ENCODE results near the gene NSMCE1. TPM values are rescaled to one million over a fixed set of nuclear protein-coding genes. Genes with fewer than 3 reads are reported as not detected.
"Not testable (repeated sequence)": the region's sequence is repeated elsewhere in the genome, so short reads cannot be mapped to it uniquely, and the experiment has no call there.

Gene NSMCE1
- total RNA-seq, 1 donor from 2014 or later = 72.0 TPM

DNA sequence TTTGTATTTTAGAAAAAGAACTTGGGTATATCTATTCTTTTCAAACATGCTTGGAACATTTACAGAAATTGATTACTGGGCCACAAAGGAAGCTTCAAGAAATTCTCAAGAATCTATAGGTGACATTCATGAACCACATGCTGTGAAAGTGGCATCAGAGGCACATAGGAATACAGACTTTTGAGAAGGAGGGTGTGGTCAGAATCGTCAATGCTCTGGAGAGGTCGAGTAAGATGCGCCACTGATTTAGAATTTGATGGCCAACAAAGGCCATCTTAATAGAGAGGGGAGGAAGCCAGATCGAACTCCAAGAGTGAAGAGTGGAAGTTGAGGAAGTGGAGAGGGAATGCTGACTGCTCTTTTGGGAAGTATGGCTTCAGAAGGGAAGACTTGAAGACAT, 3.5 kb upstream of the NSMCE1 start:
- DNase-seq (ENCODE audit: low spot score) = no peak

DNA sequence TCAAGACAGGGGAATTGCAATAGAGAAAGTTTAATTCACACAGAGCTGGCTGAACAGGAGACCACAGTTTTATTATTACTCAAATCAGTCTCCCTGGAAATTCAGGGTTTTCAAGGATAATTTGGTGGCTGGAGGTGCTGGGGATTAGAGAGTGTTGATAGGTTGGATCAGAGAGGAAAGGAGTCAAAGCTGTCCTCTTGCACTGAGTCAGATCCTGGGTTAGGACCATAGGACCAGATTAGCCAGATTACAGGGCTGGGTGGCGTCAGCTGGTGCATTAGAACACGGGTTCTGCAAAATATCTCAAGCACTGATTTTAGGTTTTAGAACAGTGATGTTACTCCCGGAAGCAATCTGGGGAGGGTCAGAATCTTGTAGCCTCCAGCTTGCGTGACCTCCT, 1.8 kb upstream of the NSMCE1 start:
- DNase-seq (ENCODE audit: low spot score) = no peak

DNA sequence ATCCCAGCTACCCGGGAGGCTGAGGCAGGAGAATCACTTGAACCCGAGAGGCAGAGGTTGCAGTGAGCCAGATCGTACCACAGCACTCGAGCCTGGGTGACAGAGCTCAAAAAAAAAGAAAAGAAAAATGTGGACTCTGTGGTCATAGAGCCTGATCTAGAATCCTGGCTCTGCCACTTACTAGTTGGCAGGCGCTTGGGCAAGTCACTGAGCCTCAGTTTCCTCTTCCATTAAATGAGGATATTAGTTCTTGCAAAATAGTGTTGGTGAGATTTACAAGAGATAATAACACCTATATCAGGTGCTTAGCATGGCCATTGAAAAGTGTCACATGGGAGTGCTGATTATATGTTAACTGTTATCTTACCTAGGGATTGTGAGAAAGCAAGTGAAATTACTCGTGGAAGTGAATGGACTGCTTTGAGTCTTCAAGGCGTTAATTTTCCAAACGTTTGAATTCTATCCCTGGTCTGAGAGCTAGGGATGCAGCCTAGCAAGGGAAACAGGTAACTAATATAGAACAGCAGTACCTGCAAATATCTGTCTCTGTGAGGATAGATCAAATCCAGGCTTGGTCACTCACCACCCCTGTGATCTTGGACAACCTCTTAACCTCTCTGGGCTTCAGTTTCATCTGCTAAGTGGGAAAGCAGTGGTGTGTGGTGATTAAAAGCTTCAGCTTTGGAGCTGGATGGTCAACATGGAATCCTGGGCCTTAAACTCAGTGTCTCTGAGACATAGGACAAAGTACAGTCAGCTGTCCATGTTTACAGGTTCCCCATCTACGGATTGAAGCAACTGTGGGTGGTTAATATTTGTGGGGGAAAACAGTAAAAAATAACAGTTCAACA, 953 bp upstream of the NSMCE1 start:
- DNase-seq (ENCODE audit: low spot score) = no peak

DNA sequence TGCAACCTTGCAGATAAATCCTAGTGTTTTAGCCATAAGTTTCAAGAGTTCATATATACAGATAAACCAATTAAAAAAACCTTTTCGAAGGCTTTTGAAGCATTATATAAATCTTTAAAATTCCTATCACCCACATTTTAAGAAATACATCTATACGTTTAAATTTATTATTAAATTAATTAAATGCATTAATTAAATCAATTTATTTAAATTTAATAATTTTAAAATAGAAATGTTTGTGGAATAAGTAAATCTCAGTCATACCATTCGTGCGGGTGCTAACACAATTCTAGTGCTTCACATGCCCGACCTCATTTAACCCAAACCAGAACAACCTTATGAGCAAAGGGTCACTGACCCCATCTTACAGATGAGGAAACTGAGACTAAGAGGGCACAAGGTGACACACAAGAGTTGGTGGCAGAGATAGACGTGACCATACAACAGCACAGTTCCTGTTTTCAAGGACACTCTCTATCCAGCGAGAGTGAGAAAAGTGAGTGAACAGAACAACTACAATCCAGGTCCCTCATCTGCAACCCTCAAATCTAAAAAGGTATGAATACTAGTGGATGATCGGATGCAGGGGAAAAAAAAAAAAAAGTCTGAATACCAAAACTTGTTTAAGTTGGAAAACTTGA, 1.4 kb downstream of the NSMCE1 start:
- DNase-seq (ENCODE audit: low spot score) = no peak

DNA sequence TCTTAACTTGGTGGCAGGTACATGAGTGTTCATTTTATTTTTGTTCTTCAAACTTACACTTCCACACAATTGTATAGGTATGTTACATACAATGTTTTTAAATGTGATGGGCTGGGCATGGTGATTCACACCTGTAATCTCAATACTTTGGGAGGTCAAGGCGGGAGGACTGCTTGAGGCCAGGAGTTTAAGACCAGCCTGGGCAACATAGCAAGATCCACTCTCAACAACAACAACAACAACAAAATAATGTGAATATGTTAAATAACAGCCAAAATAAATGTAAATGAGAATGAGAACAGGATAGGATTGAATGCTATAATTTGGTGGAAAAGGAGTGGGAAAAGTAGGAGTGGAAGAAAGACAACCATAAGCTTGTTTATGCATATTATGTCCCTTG, 2.6 kb downstream of the NSMCE1 start:
- DNase-seq (ENCODE audit: low spot score) = no peak

DNA sequence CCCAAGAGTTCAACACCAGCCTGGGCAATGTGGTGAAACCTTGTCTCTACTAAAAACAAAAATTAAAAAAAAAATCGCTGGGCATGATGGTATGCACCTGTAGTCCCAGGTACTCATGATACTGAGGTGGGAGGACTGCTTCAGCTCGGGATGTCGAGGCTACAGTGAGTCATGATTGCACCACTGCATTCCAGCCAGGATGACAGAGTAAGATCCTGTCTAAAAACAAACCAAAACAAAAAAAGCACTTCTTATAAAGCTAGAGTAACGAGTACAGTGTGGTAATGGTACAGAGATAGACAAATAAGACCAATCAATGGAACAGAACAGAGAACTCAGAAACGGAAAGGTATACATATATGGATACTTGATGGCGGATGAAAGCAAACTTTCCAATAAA, 4.4 kb downstream of the NSMCE1 start:
- no peak for DNase-seq (ENCODE audit: low spot score)

DNA sequence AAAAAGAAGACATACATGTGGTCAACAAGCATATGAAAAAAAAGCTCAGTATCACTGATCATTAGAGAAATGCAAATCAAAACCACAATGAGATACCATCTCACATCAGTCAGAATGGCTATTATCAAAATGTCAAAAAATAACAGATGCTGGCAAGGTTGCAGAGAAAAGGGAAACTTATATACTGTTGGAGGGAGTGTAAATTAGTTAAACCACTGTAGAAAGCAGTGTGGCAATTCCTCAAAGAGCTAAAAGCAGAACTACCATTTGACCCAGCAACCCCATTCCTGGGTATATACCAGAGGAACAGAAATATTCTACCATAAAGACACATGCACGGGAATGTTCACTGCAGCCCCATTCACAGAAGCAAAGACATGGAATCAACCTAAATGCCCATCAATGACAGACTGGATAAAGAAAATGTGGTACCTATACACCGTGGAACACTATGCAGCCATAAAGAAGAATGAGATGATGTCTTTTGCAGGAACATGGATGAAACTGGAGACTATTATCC, 5.6 kb downstream of the NSMCE1 start:
- not testable (repeated sequence) for DNase-seq (ENCODE audit: low spot score)

DNA sequence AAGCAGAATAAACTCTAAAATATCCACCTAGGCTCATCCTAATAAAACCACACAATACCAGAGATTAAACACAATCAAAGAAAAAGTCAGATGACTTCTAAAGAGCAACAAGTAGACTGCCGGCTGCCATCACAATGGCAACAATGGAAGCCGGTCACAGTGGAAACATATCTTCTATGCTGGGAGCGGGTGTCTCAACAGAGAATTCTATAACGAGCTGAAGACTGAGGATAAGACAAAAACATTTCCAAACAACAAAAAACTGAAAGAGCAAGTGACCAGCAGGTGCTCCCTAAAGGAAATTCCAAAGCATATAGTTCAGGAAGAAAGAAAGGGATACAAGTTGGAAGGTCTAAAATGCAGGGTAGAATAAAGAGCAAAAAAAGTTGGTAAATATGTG, 8.9 kb downstream of the NSMCE1 start:
- no peak for DNase-seq (ENCODE audit: low spot score)

DNA sequence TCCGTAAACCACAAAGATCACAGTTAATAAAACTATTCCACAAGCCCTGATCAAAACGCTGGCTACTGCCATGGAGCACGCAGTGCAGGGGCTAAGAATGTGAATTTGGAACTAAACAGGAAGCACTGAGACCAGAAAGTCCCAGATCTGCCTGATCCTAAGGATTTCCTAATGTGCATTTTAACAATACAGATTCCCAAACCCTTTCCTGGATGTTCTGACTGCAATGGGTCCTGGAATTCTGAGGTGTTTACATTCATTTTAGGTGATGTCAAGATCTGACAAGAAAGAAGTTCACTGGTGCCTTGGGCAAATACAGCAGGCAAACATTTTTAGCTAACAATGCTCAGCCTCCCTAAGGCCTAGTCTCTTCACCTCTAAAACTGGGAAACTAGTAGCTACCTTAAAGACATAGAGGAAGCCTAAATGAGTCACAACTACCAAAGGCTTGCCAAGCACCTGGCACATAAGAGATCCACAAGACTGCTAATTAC, 10.3 kb downstream of the NSMCE1 start:
- no peak for DNase-seq (ENCODE audit: low spot score)

DNA sequence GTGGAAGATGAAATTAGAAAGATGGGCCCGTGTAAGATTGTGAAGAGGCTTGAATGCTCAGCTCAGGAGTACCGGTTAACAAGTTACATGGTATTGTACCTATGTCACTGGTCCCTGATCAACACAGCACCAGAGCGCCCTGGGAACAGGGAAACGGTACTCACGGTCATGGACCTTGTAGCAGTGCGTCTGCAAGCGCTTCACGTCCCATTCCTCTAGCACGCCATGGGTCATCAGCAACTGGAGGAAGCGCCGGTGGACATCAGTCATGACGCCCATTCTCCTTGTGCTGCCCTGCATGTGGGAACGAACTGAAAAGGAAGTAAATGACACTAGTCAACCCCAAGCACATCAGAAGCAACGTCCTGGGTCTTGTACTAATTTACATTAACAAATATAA, 11.3 kb downstream of the NSMCE1 start:
- DNase-seq (ENCODE audit: low spot score) = no peak

DNA sequence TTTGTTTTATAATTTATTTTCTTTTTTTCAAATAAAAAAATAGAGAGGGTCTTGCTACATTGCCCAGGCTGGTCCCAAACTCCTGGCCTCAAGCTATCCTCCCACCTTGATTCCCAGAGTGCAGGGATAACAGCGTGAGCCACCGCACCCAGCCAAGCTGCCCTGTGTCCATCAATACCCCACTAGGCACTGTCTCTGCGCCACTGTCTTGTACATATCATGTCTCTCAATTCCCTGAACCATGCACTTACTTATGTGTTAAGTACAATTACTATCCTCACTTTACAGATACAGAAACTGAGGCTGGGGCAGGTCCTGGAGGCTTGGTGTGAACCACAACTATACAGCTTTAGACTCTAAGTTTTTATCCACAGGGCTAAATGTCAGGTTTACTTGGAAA, 11.7 kb downstream of the NSMCE1 start:
- DNase-seq (ENCODE audit: low spot score) = no peak

DNA sequence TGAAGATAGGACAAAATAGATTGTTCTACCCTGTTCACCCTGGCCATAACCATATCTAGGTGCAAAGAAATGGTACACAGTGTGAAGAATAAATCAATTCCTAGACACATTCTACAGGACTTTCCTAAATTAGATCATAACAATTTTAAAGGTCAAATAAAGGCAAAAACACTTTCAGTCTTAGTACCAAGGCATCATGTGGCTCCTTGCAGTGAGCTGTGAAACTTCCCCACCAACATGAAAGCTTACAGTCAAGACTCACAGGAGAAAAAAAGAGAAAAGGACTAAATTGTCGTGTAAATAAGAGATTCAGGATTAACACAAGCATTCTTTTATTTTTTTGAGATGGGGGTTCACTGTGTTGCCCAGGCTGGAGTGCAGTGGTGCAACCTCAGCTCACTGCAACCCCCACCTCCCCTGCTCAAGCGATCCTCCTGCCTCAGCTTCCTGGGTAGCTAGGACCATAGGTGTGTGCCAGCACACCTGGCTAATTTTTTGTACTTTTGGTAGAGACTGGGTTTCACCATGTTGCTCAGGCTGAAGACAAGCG, 14.2 kb downstream of the NSMCE1 start:
- no peak for DNase-seq (ENCODE audit: low spot score)

DNA sequence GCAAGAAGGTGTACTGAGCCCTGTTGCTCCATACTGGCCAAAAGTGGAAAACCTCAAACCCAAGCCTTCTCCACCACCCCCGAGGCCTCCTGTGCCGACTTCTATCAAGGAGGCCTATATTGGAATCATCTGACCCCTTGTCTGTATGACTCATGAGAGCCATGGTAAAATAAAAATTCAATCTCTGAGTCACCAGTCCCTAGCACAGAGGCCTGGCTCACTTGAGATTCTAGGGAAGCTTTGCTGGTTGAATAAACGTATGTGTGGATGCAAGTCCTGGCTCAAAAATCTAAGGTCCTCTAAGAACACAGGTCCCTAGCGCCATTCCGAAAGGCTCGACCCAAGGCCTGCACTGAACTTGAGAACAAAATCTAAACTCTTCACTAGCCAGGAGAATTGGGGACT, 15.0 kb downstream of the NSMCE1 start:
- DNase-seq (ENCODE audit: low spot score) = no peak

DNA sequence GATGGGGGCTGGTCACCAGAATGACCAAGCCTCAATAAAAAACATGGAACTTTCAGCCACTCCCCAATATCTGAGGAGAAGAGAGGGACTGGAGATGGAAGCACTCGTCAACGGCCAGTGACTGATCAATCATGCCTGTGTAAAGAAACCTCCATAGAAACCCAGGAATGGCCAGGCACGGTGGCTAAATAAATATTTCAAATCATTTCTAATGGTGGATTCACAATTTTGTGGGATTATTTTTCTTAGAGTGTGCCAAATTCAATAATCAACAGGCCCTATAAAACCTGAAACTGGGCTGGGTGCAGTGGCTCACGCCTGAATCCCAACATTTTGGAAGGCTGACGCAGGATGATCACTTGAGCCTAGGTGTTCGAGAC, 16.4 kb downstream of the NSMCE1 start:
- no peak for DNase-seq (ENCODE audit: low spot score)

DNA sequence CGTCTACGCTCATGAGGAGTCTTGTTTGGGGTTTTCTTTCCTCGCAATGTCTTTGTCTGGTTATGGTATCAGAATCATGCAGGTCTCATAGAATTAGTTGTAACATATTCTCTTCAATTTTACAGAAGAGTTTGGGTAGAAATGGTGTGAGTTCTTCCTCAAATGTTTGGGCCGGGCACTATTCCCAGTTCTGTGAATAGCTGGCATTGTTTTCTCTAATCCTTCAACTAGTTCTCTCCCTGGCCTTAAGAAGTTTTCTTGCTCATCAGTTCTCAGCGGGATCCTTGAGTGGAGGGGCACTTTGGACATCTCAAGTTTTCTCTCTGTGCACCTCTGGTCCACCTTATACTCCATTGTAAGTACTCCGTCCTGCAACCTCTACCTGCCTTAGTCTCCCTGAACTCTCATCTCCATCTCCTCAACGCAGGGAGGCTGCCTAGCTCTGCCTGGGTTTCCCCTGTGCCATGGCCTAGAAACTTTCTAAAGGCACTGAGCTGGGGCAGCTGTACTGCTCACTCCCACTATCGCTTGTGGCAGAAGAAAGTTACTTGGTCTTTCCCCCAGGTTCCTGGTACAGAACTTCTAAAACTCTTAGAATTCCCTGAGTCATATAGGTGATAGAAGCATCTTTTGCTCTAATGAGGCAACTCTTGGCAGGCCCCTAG, 16.9 kb downstream of the NSMCE1 start:
- DNase-seq (ENCODE audit: low spot score) = no peak

DNA sequence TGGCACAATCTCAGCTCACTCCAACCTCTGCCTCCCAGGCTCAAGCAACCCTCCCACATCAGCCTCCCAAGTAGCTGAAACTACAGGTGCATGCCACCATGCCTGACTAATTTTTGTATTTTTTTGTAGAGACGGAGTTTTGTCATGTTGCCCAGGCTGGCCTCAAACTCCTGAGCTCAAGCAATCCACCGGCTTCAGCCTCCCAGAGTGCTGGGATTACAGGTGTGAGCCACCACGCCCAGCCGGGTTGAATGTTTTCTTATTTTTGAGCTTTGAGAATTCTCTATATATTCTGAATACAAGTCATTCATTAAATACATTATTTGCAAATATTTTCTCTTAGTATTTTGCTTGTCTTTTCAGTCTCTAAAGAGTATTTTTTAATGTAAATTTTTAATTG, 19.7 kb downstream of the NSMCE1 start:
- DNase-seq (ENCODE audit: low spot score) = not testable (repeated sequence)

DNA sequence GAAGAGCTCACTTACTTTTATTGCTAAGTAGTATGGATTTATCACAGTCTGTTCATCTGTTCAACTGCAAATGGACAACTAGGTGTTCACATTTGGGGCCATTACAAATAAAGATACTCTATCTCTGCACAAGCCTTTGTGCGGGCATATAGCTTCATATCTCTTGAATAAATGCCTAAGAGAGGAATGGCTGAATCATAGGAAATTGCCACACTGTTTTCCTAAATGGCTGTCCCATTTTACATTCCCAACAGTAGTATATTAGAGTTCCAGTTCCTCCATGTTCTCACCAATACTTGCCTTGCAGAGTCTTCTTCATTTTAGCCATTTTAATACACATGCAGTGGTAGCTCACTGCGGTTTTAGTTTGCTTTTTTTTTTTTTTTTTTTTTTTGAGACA, 20.5 kb downstream of the NSMCE1 start:
- no peak for DNase-seq (ENCODE audit: low spot score)

DNA sequence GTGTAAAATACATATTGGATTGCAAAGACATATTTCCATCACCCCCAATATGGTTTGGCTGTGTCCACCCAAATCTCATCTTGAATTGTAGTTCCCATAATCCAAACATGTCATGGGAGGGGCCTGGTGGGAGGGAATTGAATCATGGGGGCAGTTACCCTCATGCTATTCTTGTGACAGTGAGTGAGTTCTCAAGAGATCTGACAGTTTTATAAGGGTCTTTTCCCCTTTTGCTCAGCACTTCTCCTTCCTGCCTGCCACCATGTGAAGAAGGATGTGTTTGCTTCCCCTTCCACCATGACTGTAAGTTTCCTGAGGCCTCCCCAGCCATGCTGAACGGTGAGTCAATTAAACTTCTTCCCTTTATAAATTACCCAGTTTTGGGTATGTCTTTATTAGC, 21.5 kb downstream of the NSMCE1 start:
- DNase-seq (ENCODE audit: low spot score) = not testable (repeated sequence)

DNA sequence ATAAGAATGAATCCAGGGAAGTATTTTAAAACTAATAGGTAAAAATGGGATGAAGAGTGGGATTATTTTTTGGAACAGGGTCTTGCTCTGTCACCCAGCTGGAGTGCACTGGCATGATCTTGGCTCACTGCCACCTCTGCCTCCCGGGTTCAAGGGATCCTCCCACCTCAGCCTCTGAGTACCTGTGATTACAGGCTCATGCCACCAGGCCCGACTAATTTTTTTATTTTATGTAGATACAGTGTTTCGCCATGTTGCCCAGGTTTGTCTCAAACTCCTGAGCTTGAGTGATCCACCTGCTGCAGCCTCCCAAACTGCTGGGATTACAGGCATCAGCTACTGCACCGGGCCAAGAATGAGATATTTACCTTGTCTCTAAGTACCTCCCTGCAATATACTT, 22.1 kb downstream of the NSMCE1 start:
- no peak for DNase-seq (ENCODE audit: low spot score)

DNA sequence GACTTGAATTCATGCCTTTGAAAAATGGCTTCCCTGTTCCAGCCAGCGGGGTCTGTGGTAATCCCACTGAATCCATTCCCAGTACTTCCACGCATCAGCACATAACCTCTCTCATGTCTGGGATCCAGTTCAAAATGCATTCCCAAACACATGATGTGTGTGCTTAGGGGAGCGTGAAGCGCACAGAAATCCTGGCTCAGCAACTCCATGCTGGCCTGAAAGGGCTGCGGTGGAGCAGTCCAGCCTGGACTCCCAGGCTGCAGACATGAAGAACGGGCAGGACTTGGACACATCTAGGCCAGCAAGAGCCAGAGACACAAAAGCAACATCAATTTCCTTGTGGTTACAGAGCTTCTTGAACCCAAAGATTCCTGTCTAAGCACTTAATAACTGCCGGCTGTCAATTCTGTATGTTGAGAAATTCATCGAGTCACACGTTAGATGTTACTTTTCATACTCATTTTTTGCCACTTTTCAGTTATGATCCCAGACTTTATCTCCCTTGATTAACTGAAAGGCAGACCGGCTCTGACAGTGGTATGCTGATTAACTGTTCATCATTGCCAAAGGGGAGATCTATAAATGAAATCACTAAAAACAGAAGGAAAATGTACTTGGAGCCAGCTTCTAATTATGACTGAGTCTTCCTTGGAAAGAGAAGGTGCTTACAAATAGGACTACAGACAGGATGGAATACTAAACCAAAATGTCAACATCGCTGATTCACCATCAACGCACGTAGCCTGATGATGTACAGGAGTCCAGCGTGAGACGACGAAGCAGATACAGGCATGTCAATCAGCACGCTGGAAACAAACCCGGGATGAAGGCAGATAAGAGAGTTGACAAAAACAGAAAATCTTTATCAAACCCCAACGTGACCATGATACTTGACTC, 23.0 kb downstream of the NSMCE1 start:
- peak; percentile 45 for DNase-seq (ENCODE audit: low spot score)

DNA sequence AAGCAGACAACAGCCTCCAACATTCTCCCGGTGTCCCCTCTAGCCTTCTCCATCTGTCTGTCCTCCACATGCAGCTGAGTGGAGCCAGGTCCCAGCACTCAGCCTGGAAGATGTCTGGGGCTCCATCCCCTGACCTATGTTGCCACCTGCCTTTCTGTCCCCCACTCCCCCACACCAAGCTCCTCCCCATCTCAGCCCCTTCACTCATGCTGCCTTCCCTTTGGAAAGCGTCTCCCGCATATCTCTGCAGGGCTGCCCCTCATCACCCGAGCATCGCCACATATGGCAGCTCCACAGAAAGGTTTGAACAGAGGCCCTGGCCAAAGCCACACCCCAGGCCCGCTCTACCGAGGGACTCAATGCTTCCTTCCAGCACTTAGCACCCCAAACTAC, 24.2 kb downstream of the NSMCE1 start:
- DNase-seq (ENCODE audit: low spot score) = no peak

All from mucosa of gallbladder (tissue), 1 donor.